Astrocyte of the cerebellum (primary cell): ENCODE data around the gene KCNG2.

Experiments used
- DNase-seq: peaks from one replicate; pipeline ENCODE4 v3.0.0-alpha.2; 2011; ENCODE audit warnings: low read depth
- H3K4me3 ChIP-seq: 2 replicates; pipeline ENCODE4 v1.5.1; 2011; ENCODE audit warnings: mild to moderate bottlenecking, low read depth, low read length, moderate library complexity
- CTCF ChIP-seq: IDR thresholded peaks from 2 replicates; pipeline ENCODE4 v1.5.1; 2012; ENCODE audit warnings: low read length, low read depth, moderate library complexity, mild to moderate bottlenecking; ENCODE audit errors: missing control alignments
- in situ Hi-C: cut with HindIII; loops from 2 replicates; pipeline ENCODE4 v1.10.0; 2017; ENCODE audit warnings: low sequenced_read_pairs

KCNG2 gene

GRCh38 chr18:79753391-79753851 lies 44.3 kb upstream of the KCNG2 start:
- no peak overlapping the region for H3K4me3 ChIP-seq
- in situ Hi-C loops: no loop called here
- DNase-seq: no peak
- TF ChIP-seq CTCF: no peak

GRCh38 chr18:79754022-79754761 lies 43.5 kb upstream of the KCNG2 start:
- no peak for TF ChIP-seq CTCF
- H3K4me3 ChIP-seq: no peak overlapping the region
- no peak for DNase-seq
- in situ Hi-C loops: no loop called here

GRCh38 chr18:79754831-79755351 lies 42.8 kb upstream of the KCNG2 start:
- no peak overlapping the region for H3K4me3 ChIP-seq
- TF ChIP-seq CTCF: no peak
- in situ Hi-C loops: no loop called here
- no peak for DNase-seq

- no peak overlapping the region for H3K4me3 ChIP-seq
- in situ Hi-C loops: no loop called here
- DNase-seq: no peak
- TF ChIP-seq CTCF: no peak
Measured at GRCh38 chr18:79755496-79756142, 42.1 kb upstream of the KCNG2 start.

- no peak overlapping the region for H3K4me3 ChIP-seq
- DNase-seq: no peak
- TF ChIP-seq CTCF: no peak
- in situ Hi-C loops: no loop called here
Measured at GRCh38 chr18:79756143-79756500, 41.6 kb upstream of the KCNG2 start.

- in situ Hi-C loops: no loop called here
- DNase-seq: no peak
- TF ChIP-seq CTCF: no peak
- H3K4me3 ChIP-seq: no peak overlapping the region
Measured at GRCh38 chr18:79756826-79757225, 40.9 kb upstream of the KCNG2 start.
